Progenitor cell of endocrine pancreas (in vitro differentiated cells): ENCODE data around the gene NOX4. TPM values are rescaled to one million over a fixed set of nuclear protein-coding genes. Genes with fewer than 3 reads are reported as not detected.

Source experiments
- DNase-seq: peaks from one replicate; pipeline ENCODE4 v3.0.0; 2021; ENCODE audit warnings: low spot score; ENCODE audit not compliant: unreplicated experiment
- H3K27ac Mint-ChIP-seq: 2 replicates; pipeline ENCODE4 v1.8.0; 2021; ENCODE audit warnings: mild to moderate bottlenecking, moderate library complexity, mixed read lengths
- H3K27me3 Mint-ChIP-seq: 2 replicates; pipeline ENCODE4 v1.8.0; 2021; ENCODE audit warnings: mixed read lengths
- H3K36me3 Mint-ChIP-seq: 2 replicates; pipeline ENCODE4 v1.8.0; 2022; ENCODE audit warnings: mixed read lengths; ENCODE audit not compliant: insufficient read depth
- H3K4me1 Mint-ChIP-seq: 2 replicates; pipeline ENCODE4 v1.8.0; 2021; ENCODE audit warnings: low read depth, mixed read lengths
- H3K4me3 Mint-ChIP-seq: 2 replicates; pipeline ENCODE4 v1.8.0; 2021; ENCODE audit warnings: low read depth, mild to moderate bottlenecking, moderate library complexity, mixed read lengths
- H3K9me3 Mint-ChIP-seq: 2 replicates; pipeline ENCODE4 v1.8.0; 2021; ENCODE audit warnings: low read depth, mixed read lengths
- CTCF ChIP-seq: fragments of 200-600 bp; sonication (generic); IDR thresholded peaks from one replicate; pipeline ENCODE4 v1.5.0; 2021; ENCODE audit warnings: antibody characterized with exemption, mild to moderate bottlenecking; ENCODE audit not compliant: unreplicated experiment
- total RNA-seq: library from RNA; stranded (reverse); gene quantifications from 2 replicates; pipeline ENCODE4 v1.2.1, GENCODE V29; 2021

Gene NOX4
- total RNA-seq, 1 donor from 2014 or later: 6.7 TPM

- Mint-ChIP-seq H3K36me3 (no peaks in the 10 kb centered on the region), H3K27ac (no peak overlapping the region), H3K9me3 (no peaks in the 10 kb centered on the region), H3K4me1 (peaks cover 7% of the 10 kb centered on the region), H3K27me3 (peaks cover 14% of the 10 kb centered on the region), H3K4me3 (no peak overlapping the region)
- TF ChIP-seq CTCF: no peak
- no peak for DNase-seq
Observed at GRCh38 chr11:89504270-89504669, 13.1 kb upstream of the NOX4 start.

DNA sequence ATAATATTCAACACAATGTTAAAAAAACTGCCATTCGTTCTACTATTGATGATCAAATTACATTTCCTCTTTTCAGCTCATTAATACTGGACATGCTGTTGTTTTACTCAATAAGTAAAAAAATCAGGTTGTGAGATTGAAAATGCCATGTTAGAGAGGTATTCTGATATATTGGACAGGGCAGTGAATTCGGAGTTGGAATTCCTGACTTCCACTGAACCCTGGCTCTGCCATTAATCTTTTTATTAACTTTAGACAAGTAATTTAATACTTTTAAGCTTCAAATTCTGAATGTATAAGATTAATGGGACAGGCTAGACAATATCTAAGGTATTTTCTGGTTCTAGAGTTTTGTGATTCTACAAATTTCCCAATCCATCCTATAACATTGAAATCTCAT lies 12.2 kb upstream of the NOX4 start:
- Mint-ChIP-seq H3K36me3 (no peaks in the 10 kb centered on the region), H3K4me1 (peaks cover 7% of the 10 kb centered on the region)

DNA sequence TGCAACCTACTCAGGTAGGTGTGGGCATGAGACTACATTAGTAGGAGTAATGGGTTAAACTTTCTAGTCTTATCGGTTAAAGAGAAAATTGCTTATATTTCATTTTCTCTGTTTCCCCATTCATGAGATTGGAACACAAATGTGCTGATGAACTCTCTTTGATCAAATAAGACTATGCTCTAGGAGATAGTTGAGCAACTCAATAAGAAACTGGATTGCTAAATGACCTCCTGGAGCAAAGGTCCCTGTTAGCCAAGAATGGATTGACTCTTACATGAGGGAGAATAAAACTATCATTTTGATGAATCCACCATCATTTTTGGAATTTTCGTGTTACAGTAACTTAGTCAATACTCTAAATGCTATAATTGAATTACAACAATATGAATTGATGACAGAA lies 11.1 kb upstream of the NOX4 start:
- Mint-ChIP-seq H3K36me3 (no peaks in the 10 kb centered on the region), H3K4me3 (no peak overlapping the region), H3K9me3 (no peaks in the 10 kb centered on the region), H3K27me3 (peaks cover 17% of the 10 kb centered on the region), H3K4me1 (peaks cover 7% of the 10 kb centered on the region), H3K27ac (no peak overlapping the region)
- TF ChIP-seq CTCF: no peak
- no peak for DNase-seq

More for the DNA sequence above, 12.2 kb upstream of the NOX4 start:
- Mint-ChIP-seq H3K4me3 (no peak overlapping the region), H3K9me3 (no peaks in the 10 kb centered on the region), H3K27me3 (peaks cover 14% of the 10 kb centered on the region), H3K27ac (no peak overlapping the region)
- TF ChIP-seq CTCF: no peak
- no peak for DNase-seq

GRCh38 chr11:89500336-89500735 lies 9.2 kb upstream of the NOX4 start:
- TF ChIP-seq CTCF: no peak
- no peaks in the 10 kb centered on the region for H3K36me3 Mint-ChIP-seq

DNA sequence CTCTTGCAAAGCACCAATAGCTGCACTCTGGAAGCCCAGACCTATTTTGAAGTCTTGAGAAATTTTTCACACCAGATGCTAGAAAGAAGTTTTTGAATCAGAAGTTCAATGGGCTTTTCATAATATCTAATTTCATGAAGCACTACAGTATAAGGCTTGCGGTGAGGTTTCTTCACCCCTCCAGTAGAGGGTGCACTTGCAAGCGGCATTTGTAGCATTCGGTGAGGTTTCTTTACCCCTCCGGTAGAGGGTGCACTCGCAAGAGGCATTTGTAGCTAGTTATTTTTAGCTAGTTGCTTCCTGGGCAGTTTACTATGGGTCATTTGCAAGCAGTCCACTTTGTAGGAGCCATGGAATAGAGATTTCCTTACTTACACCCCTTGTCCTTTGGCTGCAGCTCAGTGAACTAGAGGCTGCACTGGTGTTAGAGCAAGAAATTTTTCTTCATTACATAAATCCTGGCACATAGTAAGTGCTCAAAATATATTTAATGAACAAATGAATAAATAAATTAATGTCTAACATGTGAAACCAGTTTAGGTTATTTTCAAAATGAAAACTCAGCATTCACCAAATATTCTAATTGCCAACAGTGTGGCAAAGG lies 7.8 kb upstream of the NOX4 start:
- no peaks in the 10 kb centered on the region for H3K36me3 Mint-ChIP-seq
- no peak for DNase-seq
- H3K27ac Mint-ChIP-seq: no peak overlapping the region
- H3K27me3 Mint-ChIP-seq: peaks cover 13% of the 10 kb centered on the region
- no peak overlapping the region for H3K4me3 Mint-ChIP-seq
- TF ChIP-seq CTCF: peak; percentile 21
- H3K9me3 Mint-ChIP-seq: no peaks in the 10 kb centered on the region
- no peaks in the 10 kb centered on the region for H3K4me1 Mint-ChIP-seq

More at GRCh38 chr11:89500336-89500735, 9.2 kb upstream of the NOX4 start:
- Mint-ChIP-seq H3K4me3 (no peak overlapping the region), H3K27me3 (peaks cover 17% of the 10 kb centered on the region), H3K9me3 (no peaks in the 10 kb centered on the region), H3K27ac (no peak overlapping the region), H3K4me1 (no peaks in the 10 kb centered on the region)
- no peak for DNase-seq
